Activated T-cell treated with anti-CD3 and anti-CD28 coated beads, Interleukin-2, amount 50 U/mL, for 1 hour (primary cell): Measurements from ENCODE around the gene LRGUK.
"Not testable (repeated sequence)": the region's sequence is repeated elsewhere in the genome, so short reads cannot be mapped to it uniquely, and the experiment has no call there.

Source experiments
- DNase-seq: peaks from one replicate; pipeline ENCODE4 v3.0.0-alpha.2; 2020

The LRGUK gene

GRCh38 chr7:134248196-134248595, 121.1 kb downstream of the LRGUK start:
- DNase-seq = no peak

GRCh38 chr7:134254311-134254710, 127.2 kb downstream of the LRGUK start:
- DNase-seq = no peak

- DNase-seq = no peak
These were observed 128.7 kb downstream of the LRGUK start for GRCh38 chr7:134255814-134256213.

- no peak for DNase-seq
These were observed 135.2 kb downstream of the LRGUK start for GRCh38 chr7:134262322-134262721.

- no peak for DNase-seq
These were observed 149.8 kb downstream of the LRGUK start for GRCh38 chr7:134276951-134277350.

- no peak for DNase-seq
These were observed 151.5 kb downstream of the LRGUK start for GRCh38 chr7:134278502-134279153.

GRCh38 chr7:134279336-134279735, 152.2 kb downstream of the LRGUK start:
- no peak for DNase-seq

GRCh38 chr7:134279898-134280297, 152.8 kb downstream of the LRGUK start:
- DNase-seq = no peak

GRCh38 chr7:134280508-134280907, 153.4 kb downstream of the LRGUK start:
- DNase-seq = no peak

GRCh38 chr7:134284011-134284410, 156.9 kb downstream of the LRGUK start:
- no peak for DNase-seq

GRCh38 chr7:134284952-134285351, 157.8 kb downstream of the LRGUK start:
- no peak for DNase-seq

- no peak for DNase-seq
These were observed 160.9 kb downstream of the LRGUK start for GRCh38 chr7:134287916-134288659.

GRCh38 chr7:134289423-134289822, 162.3 kb downstream of the LRGUK start:
- no peak for DNase-seq

- DNase-seq = no peak
These were observed 162.7 kb downstream of the LRGUK start for GRCh38 chr7:134289841-134290240.

- no peak for DNase-seq
These were observed 163.1 kb downstream of the LRGUK start for GRCh38 chr7:134290286-134290685.

- no peak for DNase-seq
These were observed 166.0 kb downstream of the LRGUK start for GRCh38 chr7:134293002-134293740.

- not testable (repeated sequence) for DNase-seq
These were observed 168.8 kb downstream of the LRGUK start for GRCh38 chr7:134295982-134296381.

GRCh38 chr7:134297489-134297888, 170.3 kb downstream of the LRGUK start:
- no peak for DNase-seq

GRCh38 chr7:134298902-134299683, 172.0 kb downstream of the LRGUK start:
- no peak for DNase-seq

GRCh38 chr7:134300988-134301387, 173.8 kb downstream of the LRGUK start:
- DNase-seq = no peak

- no peak for DNase-seq
These were observed 174.5 kb downstream of the LRGUK start for GRCh38 chr7:134301592-134301991.

- DNase-seq = no peak
These were observed 175.0 kb downstream of the LRGUK start for GRCh38 chr7:134302120-134302519.

- no peak for DNase-seq
These were observed 180.2 kb downstream of the LRGUK start for GRCh38 chr7:134307320-134307719.
